ENCODE measurements around the gene PPARD.

DNA sequence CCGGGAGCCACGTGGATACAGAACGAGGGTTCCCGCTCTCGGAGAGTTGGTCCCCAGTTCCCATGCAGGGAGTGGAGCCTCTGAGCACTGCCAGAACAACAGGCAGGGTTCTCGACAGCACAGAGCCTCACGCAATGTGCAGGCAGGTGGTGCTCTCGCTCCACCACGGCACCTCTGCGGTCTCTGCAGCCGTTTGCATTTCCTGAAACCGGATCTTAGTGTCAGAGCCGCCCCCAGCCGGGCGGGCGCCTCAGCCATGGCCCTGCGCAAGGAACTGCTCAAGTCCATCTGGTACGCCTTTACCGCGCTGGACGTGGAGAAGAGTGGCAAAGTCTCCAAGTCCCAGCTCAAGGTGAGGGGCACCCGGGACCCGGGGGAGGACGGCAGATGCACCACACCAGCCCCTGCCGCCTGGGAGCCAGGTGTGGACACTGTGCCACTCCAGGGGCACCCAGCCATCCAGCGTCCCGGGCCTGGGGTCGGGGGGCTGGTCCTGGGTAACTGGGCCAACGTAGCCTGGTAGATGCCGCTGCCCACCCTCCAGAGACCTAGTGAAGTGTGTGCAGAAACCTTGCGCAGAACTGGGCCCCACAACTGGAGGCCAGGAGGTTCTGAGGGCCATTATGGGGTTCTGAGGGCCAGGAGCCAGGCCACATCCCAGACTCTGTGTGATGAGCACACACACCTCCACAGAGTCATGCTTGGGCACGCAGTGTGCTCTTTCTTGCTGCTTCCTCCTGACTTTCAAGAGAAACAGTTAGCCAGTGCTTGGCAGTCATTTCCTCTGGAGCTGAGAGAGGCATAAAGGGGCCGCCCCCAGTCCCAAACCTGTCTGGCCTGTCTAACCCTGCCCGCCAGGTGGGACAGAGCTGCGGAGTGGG, 44.5 kb upstream of the PPARD start, which contains the start of gene DEF6:
- TF ChIP-seq POLR2A (IDR thresholded peaks at IDR 0.05) = peak in 1 of 2 donors; percentile 21
- TF ChIP-seq, protein P1, sequence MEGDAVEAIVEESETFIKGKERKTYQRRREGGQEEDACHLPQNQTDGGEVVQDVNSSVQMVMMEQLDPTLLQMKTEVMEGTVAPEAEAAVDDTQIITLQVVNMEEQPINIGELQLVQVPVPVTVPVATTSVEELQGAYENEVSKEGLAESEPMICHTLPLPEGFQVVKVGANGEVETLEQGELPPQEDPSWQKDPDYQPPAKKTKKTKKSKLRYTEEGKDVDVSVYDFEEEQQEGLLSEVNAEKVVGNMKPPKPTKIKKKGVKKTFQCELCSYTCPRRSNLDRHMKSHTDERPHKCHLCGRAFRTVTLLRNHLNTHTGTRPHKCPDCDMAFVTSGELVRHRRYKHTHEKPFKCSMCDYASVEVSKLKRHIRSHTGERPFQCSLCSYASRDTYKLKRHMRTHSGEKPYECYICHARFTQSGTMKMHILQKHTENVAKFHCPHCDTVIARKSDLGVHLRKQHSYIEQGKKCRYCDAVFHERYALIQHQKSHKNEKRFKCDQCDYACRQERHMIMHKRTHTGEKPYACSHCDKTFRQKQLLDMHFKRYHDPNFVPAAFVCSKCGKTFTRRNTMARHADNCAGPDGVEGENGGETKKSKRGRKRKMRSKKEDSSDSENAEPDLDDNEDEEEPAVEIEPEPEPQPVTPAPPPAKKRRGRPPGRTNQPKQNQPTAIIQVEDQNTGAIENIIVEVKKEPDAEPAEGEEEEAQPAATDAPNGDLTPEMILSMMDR (IDR thresholded peaks at IDR 0.05) = peak; percentile 67 to 95 (median 89)

Data from Peyer's patch (tissue), 4 donors.